ENCODE measurements around the gene SWT1.

SWT1 gene, protein sequence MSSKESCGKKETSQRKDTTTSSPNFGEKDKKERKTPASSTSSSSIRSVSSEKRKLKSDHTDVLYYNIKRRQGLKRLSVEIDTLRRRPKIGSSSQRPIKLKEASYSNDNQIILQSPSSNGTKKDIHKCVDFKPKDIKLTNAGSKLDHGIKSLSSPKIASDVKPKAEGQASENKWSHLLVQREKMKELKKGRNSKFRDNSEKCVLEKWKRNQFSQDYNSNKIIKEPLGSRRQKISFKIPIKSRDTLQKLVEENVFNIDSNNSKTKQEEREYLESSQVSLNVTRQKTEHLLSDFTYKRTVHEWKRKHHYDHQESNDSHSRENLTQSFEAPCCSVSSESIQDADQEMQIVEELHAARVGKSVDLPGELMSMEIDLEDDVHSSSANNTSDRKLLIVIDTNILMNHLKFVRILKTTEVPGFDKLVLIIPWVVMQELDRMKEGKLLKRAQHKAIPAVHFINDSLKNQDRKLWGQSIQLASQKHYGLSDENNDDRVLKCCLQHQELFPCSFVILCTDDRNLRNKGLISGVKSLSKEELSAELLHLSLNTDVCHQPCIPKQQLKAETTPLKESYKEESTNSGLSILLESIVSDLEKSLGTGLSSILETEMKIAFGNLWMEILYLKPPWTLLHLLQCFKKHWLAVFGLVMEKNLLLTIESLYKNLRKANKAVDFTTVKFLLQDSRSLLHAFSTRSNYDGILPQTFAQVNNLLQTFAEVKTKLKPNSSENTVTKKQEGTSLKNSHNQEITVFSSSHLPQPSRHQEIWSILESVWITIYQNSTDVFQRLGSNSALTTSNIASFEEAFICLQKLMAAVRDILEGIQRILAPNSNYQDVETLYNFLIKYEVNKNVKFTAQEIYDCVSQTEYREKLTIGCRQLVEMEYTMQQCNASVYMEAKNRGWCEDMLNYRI

DNA sequence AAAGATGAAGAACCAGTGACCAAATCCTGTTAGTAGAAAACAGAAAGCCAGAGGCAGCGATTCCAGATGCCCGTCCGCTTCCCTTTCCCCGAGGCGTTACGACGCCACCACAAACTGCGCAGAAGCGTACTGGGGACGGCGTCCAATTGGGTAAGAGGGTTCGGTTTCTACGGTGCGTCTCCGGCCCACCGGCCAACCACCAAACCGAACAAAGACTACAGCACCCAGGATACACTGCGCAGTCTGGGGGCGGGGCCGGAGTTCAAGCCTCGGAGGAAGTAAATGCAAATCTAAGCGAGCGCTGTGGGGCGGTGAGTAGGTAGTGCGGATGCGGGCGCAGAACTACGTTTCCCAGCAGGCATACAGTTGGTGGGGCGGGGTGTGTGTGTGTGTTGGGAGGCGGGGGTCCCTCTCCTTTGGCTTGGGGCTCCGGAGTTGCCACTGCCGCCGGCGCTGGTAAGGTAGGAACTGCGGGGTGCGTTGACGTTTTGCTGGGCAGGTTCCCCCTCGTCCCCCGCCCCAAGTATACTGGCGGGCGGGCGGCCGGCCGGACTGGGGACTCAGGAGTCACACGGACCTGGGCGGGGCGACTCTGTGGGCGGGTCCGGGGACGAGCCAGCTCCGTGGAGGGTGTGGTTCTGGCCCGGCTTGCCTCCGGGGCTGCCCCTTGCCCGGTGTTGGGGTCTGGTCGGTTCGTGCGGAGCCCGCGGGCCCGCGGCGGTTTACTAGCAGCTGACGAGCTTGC is at the start of gene SWT1, which contains the start of gene TRMT1L:
SWT1 (plus strand) TSS at position 314 of the 745 bp plus-strand sequence. CDS start 3,675 bp downstream, outside the sequence.
TRMT1L (minus strand) TSS at position 100 of the 745 bp plus-strand sequence. CDS start 241 bp downstream, outside the sequence.
- peak; percentile 96 to 99 (median 98) for DNase-seq (ENCODE audit: low read depth in 4 of 4, low spot score in 1 of 4)

DNA sequence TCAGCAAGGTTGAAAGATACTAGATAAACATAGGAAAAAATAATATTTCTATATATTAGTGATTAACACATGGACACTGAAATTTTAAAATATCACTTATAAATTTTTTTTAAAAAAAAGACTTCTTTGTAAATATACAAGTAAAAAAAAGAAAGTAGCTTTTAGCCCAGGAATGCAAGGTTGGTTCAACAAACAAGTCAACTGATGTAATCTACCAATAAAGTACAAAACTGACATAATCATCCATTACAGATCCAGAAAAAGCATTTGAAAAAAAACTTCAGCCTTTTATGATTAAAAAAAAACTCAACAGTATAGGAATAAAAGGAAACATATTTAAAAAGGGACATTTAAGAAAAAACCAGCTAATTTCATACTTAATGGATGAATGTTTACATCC is 48.6 kb upstream of the SWT1 start:
- DNase-seq (ENCODE audit: low read depth in 4 of 4, low spot score in 1 of 4): no peak

DNA sequence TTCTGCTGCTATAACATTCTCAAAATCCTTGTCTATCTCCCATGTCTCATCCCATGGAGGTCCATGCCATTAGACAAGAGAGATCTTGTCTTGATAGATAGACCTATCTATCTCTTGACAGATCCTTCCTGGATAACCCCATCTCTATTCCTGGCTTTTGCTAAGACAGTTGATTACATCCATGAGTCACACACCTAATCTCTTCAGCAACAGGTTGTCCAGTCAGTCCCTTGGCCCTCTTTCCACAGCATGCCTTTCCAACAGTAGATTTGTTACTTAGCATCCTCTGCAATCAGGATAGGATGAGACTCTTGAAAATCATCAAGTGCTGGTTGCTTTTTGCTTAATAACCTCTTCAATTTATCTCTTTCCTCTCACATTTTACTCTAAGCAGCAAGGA is 46.8 kb upstream of the SWT1 start:
- no peak for DNase-seq (ENCODE audit: low read depth in 4 of 4, low spot score in 1 of 4)

- DNase-seq (ENCODE audit: low read depth in 4 of 4, low spot score in 1 of 4): no peak
Observed at GRCh38 chr1:185111873-185112272, 45.1 kb upstream of the SWT1 start.

DNA sequence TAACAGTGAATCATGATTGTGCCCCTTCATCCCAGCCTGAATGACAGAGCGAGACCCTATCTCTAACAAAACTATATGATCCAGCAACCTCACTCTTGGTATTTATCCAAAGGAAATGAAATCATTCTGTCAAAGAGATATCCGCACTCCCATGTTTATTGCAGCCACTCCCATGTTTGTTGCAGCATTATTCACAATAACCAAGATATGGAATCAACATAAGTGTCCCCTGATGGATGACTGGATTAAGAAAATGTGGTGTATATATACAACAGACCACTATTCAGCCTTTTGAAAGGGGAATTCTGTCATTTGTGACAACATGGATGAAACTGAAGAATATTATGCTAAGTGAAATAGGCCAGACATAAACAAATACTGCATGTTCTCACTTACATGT is 44.6 kb upstream of the SWT1 start:
- no peak for DNase-seq (ENCODE audit: low read depth in 4 of 4, low spot score in 1 of 4)

DNA sequence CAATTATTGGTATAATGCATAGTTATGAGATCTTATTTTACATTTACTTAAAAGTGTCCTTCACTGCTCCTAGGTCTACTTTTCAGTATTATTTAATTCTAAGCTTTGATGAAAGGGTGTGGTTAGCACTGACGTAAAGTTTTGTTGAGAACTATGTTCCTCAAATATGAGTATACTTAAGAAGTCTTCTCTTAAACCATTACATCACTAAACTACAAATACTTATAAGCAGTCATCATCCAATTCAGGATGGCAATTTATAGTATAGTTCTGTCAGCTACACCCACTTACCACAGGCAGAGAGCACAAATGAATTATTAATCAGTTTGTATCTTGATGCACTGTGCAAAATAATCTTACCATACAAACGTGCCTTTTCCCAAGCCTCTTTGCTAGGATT is 27.3 kb upstream of the SWT1 start:
- no peak for DNase-seq (ENCODE audit: low read depth in 4 of 4, low spot score in 1 of 4)

DNA sequence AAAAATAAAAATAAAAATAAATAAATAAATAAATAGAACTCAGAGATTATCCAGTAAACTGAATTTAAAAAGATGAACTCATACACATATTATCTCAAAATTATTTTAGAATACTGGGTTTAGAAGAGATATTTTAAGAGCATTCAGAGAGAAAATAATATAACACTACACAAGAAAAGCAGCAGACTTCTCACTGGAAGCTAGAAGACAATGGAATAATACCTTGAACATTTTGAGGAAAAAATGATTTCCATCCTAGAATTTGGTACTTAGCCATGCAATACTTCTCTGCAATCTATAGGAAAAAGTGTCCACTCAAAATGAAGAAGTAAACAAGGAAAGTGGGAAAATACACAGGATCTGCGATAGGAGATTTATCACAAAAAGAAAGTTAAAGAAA is 24.4 kb upstream of the SWT1 start:
- DNase-seq (ENCODE audit: low read depth in 4 of 4, low spot score in 1 of 4): no peak

GRCh38 chr1:185137896-185138545 is 18.9 kb upstream of the SWT1 start:
- DNase-seq (ENCODE audit: low read depth in 4 of 4, low spot score in 1 of 4): no peak

- no peak for DNase-seq (ENCODE audit: low read depth in 4 of 4, low spot score in 1 of 4)
Observed at GRCh38 chr1:185139246-185139645, 17.7 kb upstream of the SWT1 start.

DNA sequence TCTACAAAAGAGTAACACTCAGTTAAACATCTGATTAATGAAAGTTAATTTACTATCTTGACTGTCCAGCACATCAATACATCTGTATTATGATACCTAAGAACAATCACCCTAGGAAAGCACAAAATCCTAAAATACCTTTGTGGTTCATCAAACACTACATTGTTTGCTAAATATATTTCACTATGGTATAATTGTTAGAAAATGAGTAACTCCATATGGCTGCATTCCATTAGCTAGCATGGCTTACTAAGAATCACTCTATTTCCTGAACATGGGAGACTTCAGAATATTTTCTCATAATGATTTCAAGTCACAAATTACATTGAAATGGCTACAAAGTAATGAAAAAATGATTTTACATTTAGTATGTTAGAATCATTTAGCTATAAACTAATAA is 12.7 kb upstream of the SWT1 start:
- no peak for DNase-seq (ENCODE audit: low read depth in 4 of 4, low spot score in 1 of 4)

GRCh38 chr1:185151215-185151614 is 5.8 kb upstream of the SWT1 start:
- DNase-seq (ENCODE audit: low read depth in 4 of 4, low spot score in 1 of 4): no peak

- no peak for DNase-seq (ENCODE audit: low read depth in 4 of 4, low spot score in 1 of 4)
Observed at GRCh38 chr1:185152187-185152767, 4.7 kb upstream of the SWT1 start.

DNA sequence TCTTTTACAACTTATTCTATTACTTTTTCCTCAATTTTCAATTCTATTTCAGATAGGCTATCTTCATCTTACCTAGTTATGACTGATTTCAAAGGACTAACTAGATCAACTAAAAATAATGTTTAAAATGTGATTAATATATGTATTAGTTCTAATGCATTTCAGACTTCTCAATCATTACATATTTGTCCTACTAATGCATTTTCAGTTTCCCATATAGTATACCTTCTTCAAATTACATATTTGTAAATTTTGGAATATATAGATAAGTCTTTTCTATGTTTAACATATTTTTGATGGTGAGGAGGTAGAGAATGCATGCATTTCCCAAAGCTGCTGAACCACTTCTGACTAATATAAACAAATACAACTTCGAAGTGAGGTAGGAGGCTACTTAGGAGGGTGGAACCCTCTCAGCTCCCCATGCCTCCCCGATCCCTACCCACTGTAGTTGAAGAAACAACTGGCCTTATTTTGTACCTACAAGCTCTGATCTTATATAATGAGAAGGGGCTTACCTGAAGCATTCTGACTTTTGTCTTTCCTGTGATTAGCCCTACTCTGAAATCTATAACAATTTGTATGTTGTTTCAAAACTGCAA is 2.0 kb upstream of the SWT1 start:
- no peak for DNase-seq (ENCODE audit: low read depth in 4 of 4, low spot score in 1 of 4)

DNA sequence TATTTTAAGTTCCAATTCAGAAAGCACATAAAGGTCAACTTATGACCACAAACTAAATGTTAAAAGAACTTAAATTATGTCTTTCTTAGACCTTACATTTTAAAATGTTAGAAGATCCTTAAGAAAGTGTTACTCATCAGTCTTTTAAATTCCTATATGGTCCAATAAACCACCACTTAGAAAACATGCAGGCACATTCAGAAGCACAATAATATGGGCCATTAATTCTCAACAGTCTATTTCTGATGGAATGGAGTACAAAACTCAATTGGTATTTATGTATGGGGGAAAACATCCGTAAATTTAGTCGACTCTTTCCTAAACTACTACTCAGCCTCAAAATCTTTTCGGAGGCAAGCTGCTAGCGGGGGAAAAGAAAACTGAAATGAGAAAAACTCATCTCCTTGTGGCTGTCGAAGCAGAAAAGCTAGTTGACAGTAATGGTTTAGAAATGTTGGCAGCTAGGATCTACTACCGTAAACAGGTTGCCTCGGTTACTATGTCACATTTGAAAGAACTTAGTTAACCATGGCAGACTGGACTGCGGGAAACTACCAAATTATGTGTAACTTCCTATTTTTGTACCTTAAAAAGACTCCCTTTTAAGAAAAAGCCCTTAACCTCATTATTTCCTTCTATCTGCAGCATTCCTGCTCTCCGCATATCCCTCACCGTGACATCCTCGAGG is 1.2 kb upstream of the SWT1 start:
- DNase-seq (ENCODE audit: low read depth in 4 of 4, low spot score in 1 of 4): no peak

- peak in 1 of 4 experiments; percentile 23 for DNase-seq (ENCODE audit: low read depth in 4 of 4, low spot score in 1 of 4)
Observed at GRCh38 chr1:185156288-185156853, 596 bp upstream of the SWT1 start.

GRCh38 chr1:185157599-185158412 is 839 bp downstream of the SWT1 start:
- no peak for DNase-seq (ENCODE audit: low read depth in 4 of 4, low spot score in 1 of 4)

GRCh38 chr1:185158800-185159199 is 1.8 kb downstream of the SWT1 start:
- no peak for DNase-seq (ENCODE audit: low read depth in 4 of 4, low spot score in 1 of 4)

GRCh38 chr1:185159966-185160365 is 3.0 kb downstream of the SWT1 start:
- no peak for DNase-seq (ENCODE audit: low read depth in 4 of 4, low spot score in 1 of 4)

All from stimulated activated CD4-positive, alpha-beta T cell treated with anti-CD3 and anti-CD28 coated beads, Interleukin-1b, Interleukin-23, amount 100 ng/mL, for 24 hours (primary cell).